ENCODE data around the gene MYO7A. TPM values are rescaled to one million over a fixed set of nuclear protein-coding genes. Genes with fewer than 3 reads are reported as not detected.

Gene MYO7A
- total RNA-seq, 1 experiment from 2014 or later = 0.26 TPM

- intact Hi-C loops (cut with micrococcal nuclease) = no loop called here
- ChIA-PET CTCF (interaction anchor here (0.5 to 0.7 kb wide), 2 partner anchors 170 to 343 kb away, joined by 3 to 4 read pairs; no protein-coding TSS in a partner anchor), POLR2A (interaction anchor here (0.6 kb wide), 2 partner anchors 52 to 54 kb away, joined by 3 read pairs; no protein-coding TSS in a partner anchor)
- H3K4me1 Mint-ChIP-seq (ENCODE audit: insufficient read depth, unreplicated experiment) = no peaks in the 10 kb centered on the region
- no peak for DNase-seq (ENCODE audit: unreplicated experiment)
- H3K4me3 Mint-ChIP-seq (ENCODE audit: unreplicated experiment) = no peak overlapping the region
- no peaks in the 10 kb centered on the region for H3K9me3 Mint-ChIP-seq (ENCODE audit: unreplicated experiment)
- BruUV-seq (replicated peaks) = no TSS peak
- no peak overlapping the region for H3K27ac Mint-ChIP-seq (ENCODE audit: low read depth, unreplicated experiment)
- H3K36me3 Mint-ChIP-seq (ENCODE audit: insufficient read depth, unreplicated experiment) = no peaks in the 10 kb centered on the region
- no peaks in the 10 kb centered on the region for H3K27me3 Mint-ChIP-seq (ENCODE audit: insufficient read depth, unreplicated experiment)
- TF ChIP-seq CTCF (IDR thresholded peaks at IDR 0.05; ENCODE audit: unreplicated experiment) = no peak
Observed at GRCh38 chr11:77205467-77206263, 77.6 kb downstream of the MYO7A start.

GRCh38 chr11:77206264-77207018, 78.4 kb downstream of the MYO7A start:
- ChIA-PET CTCF (no interaction called here), POLR2A (no interaction called here)
- Mint-ChIP-seq H3K4me1 (ENCODE audit: insufficient read depth, unreplicated experiment) (no peaks in the 10 kb centered on the region), H3K27me3 (ENCODE audit: insufficient read depth, unreplicated experiment) (no peaks in the 10 kb centered on the region), H3K4me3 (ENCODE audit: unreplicated experiment) (no peak overlapping the region), H3K36me3 (ENCODE audit: insufficient read depth, unreplicated experiment) (no peaks in the 10 kb centered on the region), H3K9me3 (ENCODE audit: unreplicated experiment) (no peaks in the 10 kb centered on the region), H3K27ac (ENCODE audit: low read depth, unreplicated experiment) (peak overlapping the region; percentile 17)
- no peak for TF ChIP-seq CTCF (IDR thresholded peaks at IDR 0.05; ENCODE audit: unreplicated experiment)
- DNase-seq (ENCODE audit: unreplicated experiment) = no peak
- no TSS peak for BruUV-seq (replicated peaks)
- intact Hi-C loops (cut with micrococcal nuclease) = no loop called here

- Mint-ChIP-seq H3K27ac (ENCODE audit: low read depth, unreplicated experiment) (no peak overlapping the region), H3K4me3 (ENCODE audit: unreplicated experiment) (no peak overlapping the region), H3K27me3 (ENCODE audit: insufficient read depth, unreplicated experiment) (no peaks in the 10 kb centered on the region), H3K36me3 (ENCODE audit: insufficient read depth, unreplicated experiment) (no peaks in the 10 kb centered on the region), H3K4me1 (ENCODE audit: insufficient read depth, unreplicated experiment) (no peaks in the 10 kb centered on the region), H3K9me3 (ENCODE audit: unreplicated experiment) (no peaks in the 10 kb centered on the region)
- BruUV-seq (replicated peaks) = no TSS peak
- ChIA-PET POLR2A (no interaction called here), CTCF (no interaction called here)
- no peak for TF ChIP-seq CTCF (IDR thresholded peaks at IDR 0.05; ENCODE audit: unreplicated experiment)
- no peak for DNase-seq (ENCODE audit: unreplicated experiment)
- intact Hi-C loops (cut with micrococcal nuclease) = no loop called here
Observed at GRCh38 chr11:77207019-77207485, 79.0 kb downstream of the MYO7A start.

- no peaks in the 10 kb centered on the region for H3K9me3 Mint-ChIP-seq (ENCODE audit: unreplicated experiment)
- intact Hi-C loops (cut with micrococcal nuclease) = no loop called here
- H3K4me3 Mint-ChIP-seq (ENCODE audit: unreplicated experiment) = no peak overlapping the region
- H3K36me3 Mint-ChIP-seq (ENCODE audit: insufficient read depth, unreplicated experiment) = no peaks in the 10 kb centered on the region
- DNase-seq (ENCODE audit: unreplicated experiment) = no peak
- H3K27ac Mint-ChIP-seq (ENCODE audit: low read depth, unreplicated experiment) = no peak overlapping the region
- no peaks in the 10 kb centered on the region for H3K4me1 Mint-ChIP-seq (ENCODE audit: insufficient read depth, unreplicated experiment)
- no TSS peak for BruUV-seq (replicated peaks)
- POLR2A ChIA-PET = no interaction called here
- CTCF ChIA-PET = no interaction called here
- no peak for TF ChIP-seq CTCF (IDR thresholded peaks at IDR 0.05; ENCODE audit: unreplicated experiment)
- no peaks in the 10 kb centered on the region for H3K27me3 Mint-ChIP-seq (ENCODE audit: insufficient read depth, unreplicated experiment)
Observed at GRCh38 chr11:77207618-77208313, 79.7 kb downstream of the MYO7A start.

All from MCF 10A (cell line).